ENCODE measurements around the gene EPAS1.

GRCh38 chr2:46407852-46408455 lies 110.7 kb downstream of the EPAS1 start:
- TF ChIP-seq, protein P1, sequence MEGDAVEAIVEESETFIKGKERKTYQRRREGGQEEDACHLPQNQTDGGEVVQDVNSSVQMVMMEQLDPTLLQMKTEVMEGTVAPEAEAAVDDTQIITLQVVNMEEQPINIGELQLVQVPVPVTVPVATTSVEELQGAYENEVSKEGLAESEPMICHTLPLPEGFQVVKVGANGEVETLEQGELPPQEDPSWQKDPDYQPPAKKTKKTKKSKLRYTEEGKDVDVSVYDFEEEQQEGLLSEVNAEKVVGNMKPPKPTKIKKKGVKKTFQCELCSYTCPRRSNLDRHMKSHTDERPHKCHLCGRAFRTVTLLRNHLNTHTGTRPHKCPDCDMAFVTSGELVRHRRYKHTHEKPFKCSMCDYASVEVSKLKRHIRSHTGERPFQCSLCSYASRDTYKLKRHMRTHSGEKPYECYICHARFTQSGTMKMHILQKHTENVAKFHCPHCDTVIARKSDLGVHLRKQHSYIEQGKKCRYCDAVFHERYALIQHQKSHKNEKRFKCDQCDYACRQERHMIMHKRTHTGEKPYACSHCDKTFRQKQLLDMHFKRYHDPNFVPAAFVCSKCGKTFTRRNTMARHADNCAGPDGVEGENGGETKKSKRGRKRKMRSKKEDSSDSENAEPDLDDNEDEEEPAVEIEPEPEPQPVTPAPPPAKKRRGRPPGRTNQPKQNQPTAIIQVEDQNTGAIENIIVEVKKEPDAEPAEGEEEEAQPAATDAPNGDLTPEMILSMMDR (IDR thresholded peaks at IDR 0.05) = no peak
- TF ChIP-seq POLR2A (IDR thresholded peaks at IDR 0.05) (no peak), POLR2AphosphoS5 (IDR thresholded peaks at IDR 0.05) (no peak), EP300 (IDR thresholded peaks at IDR 0.05) (no peak)

All from stomach (tissue), 4 donors.